Mesendoderm (in vitro differentiated cells): ENCODE data around the gene C12orf57. TPM values are rescaled to one million over a fixed set of nuclear protein-coding genes. Genes with fewer than 3 reads are reported as not detected.

Experiments used
- DNase-seq: peaks from one replicate; pipeline ENCODE4 v3.0.0; 2013
- H2AK5ac ChIP-seq: 2 replicates; pipeline ENCODE4 v1.6.1; 2013; ENCODE audit warnings: low read length, inconsistent platforms
- H2BK120ac ChIP-seq: 2 replicates; pipeline ENCODE4 v1.6.1; 2013; ENCODE audit warnings: low read depth, mild to moderate bottlenecking, low read length, moderate library complexity, mixed read lengths
- H2BK15ac ChIP-seq: replicated peaks from 2 replicates; pipeline ENCODE4 v1.6.1; 2013; ENCODE audit warnings: low read depth, mild to moderate bottlenecking, moderate library complexity
- H2BK5ac ChIP-seq: 2 replicates; pipeline ENCODE4 v1.6.1; 2013; ENCODE audit warnings: low read length, inconsistent platforms
- H3K18ac ChIP-seq: 2 replicates; pipeline ENCODE4 v1.6.1; 2013; ENCODE audit warnings: mild to moderate bottlenecking, low read length, mixed read lengths
- H3K23ac ChIP-seq: one replicate; pipeline ENCODE4 v1.6.1; 2013; ENCODE audit warnings: low read length
- H3K27ac ChIP-seq: 2 replicates; pipeline ENCODE4 v1.5.1; 2013; ENCODE audit warnings: low read depth, mild to moderate bottlenecking, inconsistent platforms, low read length, moderate library complexity
- H3K27me3 ChIP-seq: 2 replicates; pipeline ENCODE4 v1.6.1; 2013; ENCODE audit warnings: low read length, control low read depth, mild to moderate bottlenecking, inconsistent platforms; ENCODE audit not compliant: insufficient read depth, poor library complexity
- H3K36me3 ChIP-seq: 2 replicates; pipeline ENCODE4 v1.6.1; 2013; ENCODE audit warnings: low read length, inconsistent platforms; ENCODE audit not compliant: control insufficient read depth, insufficient read depth
- H3K4ac ChIP-seq: one replicate; pipeline ENCODE4 v1.6.1; 2013; ENCODE audit warnings: low read depth, mild to moderate bottlenecking, low read length, moderate library complexity
- H3K4me1 ChIP-seq: 2 replicates; pipeline ENCODE4 v1.6.1; 2013; ENCODE audit warnings: low read depth, low read length, inconsistent platforms; ENCODE audit not compliant: control insufficient read depth
- H3K4me2 ChIP-seq: 2 replicates; pipeline ENCODE4 v1.6.1; 2013; ENCODE audit warnings: low read length
- H3K4me3 ChIP-seq: 2 replicates; pipeline ENCODE4 v1.5.1; 2013; ENCODE audit warnings: mild to moderate bottlenecking, low read length
- H3K56ac ChIP-seq: one replicate; pipeline ENCODE4 v1.6.1; 2013; ENCODE audit warnings: low read length
- H3K79me1 ChIP-seq: 2 replicates; pipeline ENCODE4 v1.6.1; 2013; ENCODE audit warnings: low read length, inconsistent platforms
- H3K79me2 ChIP-seq: 2 replicates; pipeline ENCODE4 v1.6.1; 2013; ENCODE audit warnings: mild to moderate bottlenecking, low read length; ENCODE audit not compliant: control insufficient read depth, insufficient read depth
- H3K9ac ChIP-seq: 2 replicates; pipeline ENCODE4 v1.6.1; 2013; ENCODE audit warnings: low read length, inconsistent platforms
- H4K5ac ChIP-seq: one replicate; pipeline ENCODE4 v1.6.1; 2013; ENCODE audit warnings: low read length
- H4K8ac ChIP-seq: one replicate; pipeline ENCODE4 v1.6.1; 2013; ENCODE audit warnings: low read depth, mild to moderate bottlenecking, control low read depth, low read length, moderate library complexity
- WGBS: extraction: QIAGEN DNeasy Blood & Tissue Kit; methylation state at CpG from one replicate; pipeline ENCODE4 v1.1.7; 2013; ENCODE audit warnings: low lambda C conversion rate, missing lambda C conversion rate; ENCODE audit not compliant: insufficient coverage; ENCODE audit errors: extremely low coverage; 5-methylcytosine and 5-hydroxymethylcytosine counted together
- small RNA-seq: library from polyadenylated mRNA; stranded (forward); fragments of <200 nt; extraction: miRNeasy Mini kit (QIAGEN cat#:217004); gene quantifications from one replicate; pipeline ENCODE3, GENCODE V24; 2013; ENCODE audit not compliant: insufficient read depth

The C12orf57 gene

GRCh38 chr12:6987956-6988553 is 44.2 kb downstream of the C12orf57 start:
- WGBS, result no CpG with 5 or more reads among the region's 11 CpGs
- Histone ChIP-seq H4K8ac (no peak overlapping the region), H3K4me2 (no peak overlapping the region), H3K56ac (no peak overlapping the region), H2AK5ac (no peak overlapping the region), H3K4me3 (no peak overlapping the region), H4K5ac (no peak overlapping the region), H3K18ac (no peak overlapping the region), H2BK5ac (no peak overlapping the region), H3K4ac (no peak overlapping the region), H2BK120ac (no peak overlapping the region), H3K36me3 (peaks cover 4% of the 10 kb centered on the region), H3K23ac (no peak overlapping the region), H3K27me3 (no peaks in the 10 kb centered on the region), H3K79me2 (no peaks in the 10 kb centered on the region), H2BK15ac (no peak overlapping the region), H3K4me1 (no peaks in the 10 kb centered on the region), H3K79me1 (no peaks in the 10 kb centered on the region), H3K9ac (no peak overlapping the region), H3K27ac (peak overlapping the region; percentile 44)
- DNase-seq, result no peak

Small RNA genes within 50 kb of the gene (small RNA-seq; reads per million reads assigned to genes)
- gene MIR141 (1,933 reads per million, percentile 99 among the genes with 10 or more reads in this experiment), gene MIR200C (640 reads per million, percentile 98 among the genes with 10 or more reads in this experiment), gene RNU7-1 (not detected), gene SCARNA12 (22.4 reads per million, percentile 92 among the genes with 10 or more reads in this experiment)
